OCI-LY1 (cell line): ENCODE data around the gene TTC39C.

Experiments used
- CTCF ChIP-seq: fragments of 200-600 bp; sonication (generic), shearing (Covaris generic); IDR thresholded peaks from 2 replicates; pipeline ENCODE4 v1.5.1; 2017; ENCODE audit warnings: mild to moderate bottlenecking, antibody characterized with exemption, low read length, moderate library complexity, mixed read lengths
- EZH2 ChIP-seq: fragments of 200-600 bp; sonication (generic), shearing (Covaris generic); IDR thresholded peaks from 2 replicates; pipeline ENCODE4 v1.8.0; 2017; ENCODE audit warnings: borderline replicate concordance, mixed run types, mild to moderate bottlenecking, antibody characterized with exemption, low read length, moderate library complexity, mixed read lengths

DNA sequence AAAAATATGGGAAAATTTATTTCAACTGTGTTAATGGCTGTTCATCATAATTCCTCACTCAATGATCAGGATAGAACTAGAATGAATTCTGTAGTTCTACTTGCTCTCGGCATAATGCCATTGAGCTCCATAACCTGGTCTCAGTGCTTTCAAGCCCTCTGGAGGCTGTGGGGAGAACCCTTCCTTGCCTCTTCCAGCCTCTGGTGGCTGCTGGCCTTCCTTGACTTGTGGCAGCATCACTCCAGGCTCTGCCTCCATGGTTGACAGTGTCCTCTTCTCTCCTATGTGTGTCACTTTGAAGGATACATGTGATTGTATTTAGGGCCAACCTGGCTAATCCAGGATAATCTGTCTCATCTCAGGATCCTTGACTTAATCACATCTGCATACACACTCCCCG is 97.4 kb downstream of the TTC39C start:
- TF ChIP-seq CTCF (no peak), EZH2 (no peak)
